HG02798 (cell line): Measurements from ENCODE around the gene EEFSEC.

ENCODE experiments used
- ATAC-seq: cut with Tn5 transposase; IDR thresholded peaks from one replicate; pipeline ENCODE4 v1.9.1; 2021; ENCODE audit warnings: mild to moderate bottlenecking; ENCODE audit not compliant: unreplicated experiment, poor library complexity

EEFSEC gene

GRCh38 chr3:128238184-128238489 is 84.9 kb downstream of the EEFSEC start:
- no peak for ATAC-seq

- no peak for ATAC-seq
Measured at GRCh38 chr3:128239304-128239703, 86.0 kb downstream of the EEFSEC start.

DNA sequence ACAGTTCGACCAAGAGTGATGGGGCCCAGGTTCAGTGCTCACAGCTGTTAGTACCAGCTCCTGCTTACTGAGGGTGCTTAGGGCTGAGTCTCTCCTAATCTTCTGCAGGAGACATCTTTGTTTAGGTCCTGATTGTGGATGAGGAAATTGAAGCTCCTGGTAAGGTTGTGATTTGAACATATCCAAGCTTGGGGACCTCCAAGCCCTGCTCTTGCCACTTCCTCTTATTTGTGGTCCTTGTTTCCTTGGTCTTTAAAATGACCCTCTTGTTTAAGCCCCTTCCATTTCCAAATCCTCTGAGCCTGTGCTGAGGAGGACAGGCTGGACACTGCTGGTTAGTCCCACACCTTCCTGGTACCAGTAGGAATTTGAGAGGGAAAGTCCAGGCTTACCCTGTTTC is 87.0 kb downstream of the EEFSEC start:
- no peak for ATAC-seq

DNA sequence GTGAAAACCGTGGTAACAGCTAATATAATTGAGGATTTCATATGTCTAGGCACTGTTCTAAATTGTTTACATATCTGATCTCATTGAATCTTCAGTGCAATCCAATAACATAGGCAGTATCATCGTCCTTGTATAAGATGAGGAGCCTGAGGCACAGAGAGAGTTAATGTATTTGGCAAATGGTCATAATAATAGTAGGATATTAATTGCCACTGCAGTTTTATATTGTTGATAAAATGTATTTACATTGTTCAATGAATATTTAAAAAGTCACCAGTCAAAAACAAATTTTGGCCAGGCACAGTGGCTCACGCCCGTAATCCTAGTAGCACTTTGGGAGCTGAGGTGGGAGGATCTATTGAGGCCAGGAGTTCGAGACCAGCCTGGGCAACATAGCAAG is 88.5 kb downstream of the EEFSEC start:
- no peak for ATAC-seq

DNA sequence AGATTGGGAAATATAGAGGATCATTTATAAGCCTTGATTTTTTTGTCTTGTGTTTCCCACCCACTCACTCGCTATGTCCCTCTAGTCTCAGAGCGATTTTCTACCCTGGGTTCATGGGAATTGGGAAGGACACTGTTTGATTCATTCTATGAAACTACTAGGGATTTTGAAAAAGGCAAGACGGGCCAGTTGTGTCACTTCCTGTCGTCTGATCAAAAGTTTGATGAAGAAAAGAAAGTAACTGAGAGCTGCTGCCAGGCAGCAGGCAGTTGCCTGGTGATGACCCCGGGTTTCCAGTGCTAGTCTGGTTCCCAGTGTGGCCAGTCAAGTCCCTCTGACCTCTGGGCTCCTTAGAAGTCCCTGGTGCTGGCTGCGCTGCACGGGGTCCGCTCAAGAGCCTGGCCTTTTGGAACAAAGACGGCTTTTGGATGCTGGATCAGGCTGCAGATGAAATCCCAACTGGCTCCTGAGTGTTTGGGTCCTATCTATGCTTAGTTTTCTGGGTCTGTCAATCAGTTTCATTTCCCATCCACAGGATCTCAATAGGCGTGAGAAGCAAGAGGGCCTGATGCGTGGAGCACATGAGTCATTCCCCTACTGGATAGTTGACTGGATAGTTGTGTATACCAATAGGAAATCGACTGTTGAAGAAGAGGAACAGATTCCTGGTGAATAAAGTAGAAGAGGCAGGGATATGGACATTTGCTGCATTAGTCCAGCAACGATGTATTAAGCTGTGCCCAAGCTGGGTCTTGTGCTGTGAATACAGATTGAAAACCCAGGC is 89.7 kb downstream of the EEFSEC start:
- no peak for ATAC-seq

- ATAC-seq: no peak
Measured at GRCh38 chr3:128243602-128244504, 90.6 kb downstream of the EEFSEC start.

- no peak for ATAC-seq
Measured at GRCh38 chr3:128245460-128245859, 92.2 kb downstream of the EEFSEC start.

GRCh38 chr3:128247666-128248409 is 94.6 kb downstream of the EEFSEC start:
- ATAC-seq: no peak

DNA sequence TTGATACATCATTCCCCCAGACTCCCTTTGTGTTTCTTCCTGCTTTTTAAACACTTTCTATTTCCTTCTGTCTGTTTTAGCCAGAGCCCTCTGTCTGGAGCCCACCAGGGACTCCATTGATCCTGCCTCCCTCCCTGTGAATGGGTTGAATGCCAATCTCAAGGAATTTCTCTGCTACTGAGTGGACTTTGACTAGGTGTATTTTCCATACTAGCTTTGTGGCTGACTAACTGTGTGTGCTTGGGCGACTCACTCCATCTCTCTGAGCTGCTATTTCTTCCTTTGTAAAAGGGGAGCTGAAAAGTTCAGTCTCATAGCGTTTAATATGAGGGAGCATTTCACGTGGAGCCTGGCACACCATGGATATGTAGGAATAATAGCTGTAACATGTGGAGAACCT is 98.8 kb downstream of the EEFSEC start:
- ATAC-seq: no peak

DNA sequence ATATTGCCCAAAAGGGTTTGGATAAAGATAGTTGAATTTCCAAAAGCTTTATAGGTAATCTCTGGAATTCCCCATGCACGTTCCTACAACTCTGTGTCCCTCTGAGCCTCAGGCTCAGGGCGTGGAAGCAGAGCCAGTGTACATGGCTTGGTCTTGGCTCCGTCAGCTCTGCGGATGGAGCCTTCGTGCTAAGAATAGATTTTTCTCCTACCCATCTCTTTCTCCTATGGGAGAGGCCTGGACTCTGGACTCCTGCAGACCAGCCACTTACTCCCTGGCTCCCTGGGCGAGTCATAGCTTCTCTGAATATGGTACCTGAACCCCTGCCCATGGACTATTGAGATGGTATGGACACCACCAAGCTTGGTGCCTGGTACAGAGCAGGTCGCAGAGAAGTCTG is 99.9 kb downstream of the EEFSEC start:
- no peak for ATAC-seq

DNA sequence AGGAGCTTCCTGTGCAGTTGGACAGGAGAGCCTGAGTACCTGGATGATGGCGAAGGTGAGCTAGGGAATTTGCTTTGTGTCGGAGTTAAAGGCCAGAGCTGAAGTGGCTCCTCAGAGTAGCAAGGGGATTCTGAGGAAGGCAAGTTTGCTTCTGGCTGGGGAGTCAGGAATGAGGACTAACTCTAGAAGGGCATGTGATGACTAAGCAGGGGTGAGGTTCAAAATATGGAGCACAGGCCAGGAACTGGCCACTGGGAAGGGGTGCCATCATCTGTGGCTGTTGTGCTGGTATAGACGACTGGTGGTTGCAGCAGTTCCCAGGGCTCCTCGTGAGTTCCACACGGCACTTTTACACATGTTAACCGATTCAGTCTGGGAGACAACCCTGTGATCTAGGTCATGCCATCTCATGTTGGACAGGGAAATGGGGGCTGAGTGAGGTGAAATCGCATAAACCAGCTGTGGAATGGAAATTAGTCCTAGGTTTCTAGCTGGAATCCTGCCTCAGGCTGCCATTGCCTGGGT is 100.8 kb downstream of the EEFSEC start:
- ATAC-seq: no peak

GRCh38 chr3:128254967-128255366 is 101.7 kb downstream of the EEFSEC start:
- no peak for ATAC-seq

- no peak for ATAC-seq
Measured at GRCh38 chr3:128256131-128256530, 102.8 kb downstream of the EEFSEC start.

- ATAC-seq: no peak
Measured at GRCh38 chr3:128257632-128258031, 104.4 kb downstream of the EEFSEC start.

GRCh38 chr3:128260275-128260674 is 107.0 kb downstream of the EEFSEC start:
- no peak for ATAC-seq

DNA sequence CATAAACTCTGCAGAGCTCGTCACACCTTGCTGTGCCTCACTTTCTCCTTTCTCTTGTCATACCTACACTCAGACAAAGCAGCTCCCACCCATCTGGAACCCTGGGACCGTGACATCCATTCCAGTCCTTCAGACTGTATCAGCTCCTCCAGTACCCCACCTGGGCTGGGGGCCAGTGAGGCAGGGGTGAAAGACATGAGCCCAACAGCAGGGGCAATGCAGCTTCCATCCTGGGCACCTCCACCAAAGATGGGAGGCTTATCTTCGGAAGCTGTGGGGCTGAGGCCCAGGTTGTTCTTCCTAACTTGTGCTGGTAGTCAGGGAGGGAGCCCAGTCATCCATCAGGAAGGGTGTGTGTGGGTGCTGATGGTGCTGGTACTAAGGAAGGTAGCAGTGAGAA is 109.2 kb downstream of the EEFSEC start:
- no peak for ATAC-seq

DNA sequence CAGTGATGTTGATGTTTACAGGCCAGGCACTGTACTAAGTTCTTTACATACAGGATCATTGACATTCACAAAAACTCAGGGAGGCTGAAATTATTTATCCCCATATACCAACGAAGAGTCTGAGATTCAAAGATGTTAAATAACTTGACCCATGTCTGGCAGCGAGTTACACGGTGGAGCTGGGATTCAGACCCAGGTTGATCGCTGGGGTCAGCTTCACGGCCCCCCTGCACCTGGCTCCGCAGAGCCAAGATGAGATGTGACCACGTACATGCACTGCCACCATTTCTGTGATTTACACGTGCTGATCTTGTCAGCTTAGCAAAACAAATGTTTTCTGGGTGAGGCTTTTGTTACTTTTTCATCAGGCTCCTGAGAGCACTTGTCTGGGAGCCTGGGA is 109.8 kb downstream of the EEFSEC start:
- no peak for ATAC-seq

DNA sequence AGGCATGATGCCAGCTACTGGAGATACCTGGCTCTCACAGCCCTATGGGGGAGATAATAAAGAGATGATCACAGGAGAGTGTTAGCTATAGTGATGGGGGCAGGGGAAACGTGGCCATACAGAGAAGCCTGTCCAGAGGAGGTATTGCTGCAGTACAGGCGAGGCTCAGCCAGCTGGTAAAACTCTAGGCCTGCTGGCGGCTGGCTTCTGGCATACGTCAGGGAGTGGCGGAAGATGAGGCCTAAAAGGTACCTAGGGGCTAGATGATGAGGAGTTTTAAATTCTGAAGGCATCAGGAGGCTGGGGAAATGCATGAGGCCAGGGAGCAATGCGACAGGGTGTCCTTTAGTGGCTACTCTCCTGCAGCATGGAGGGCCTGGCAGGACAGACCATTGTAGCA is 110.7 kb downstream of the EEFSEC start:
- ATAC-seq: no peak

- ATAC-seq: no peak
Measured at GRCh38 chr3:128266453-128266852, 113.2 kb downstream of the EEFSEC start.

DNA sequence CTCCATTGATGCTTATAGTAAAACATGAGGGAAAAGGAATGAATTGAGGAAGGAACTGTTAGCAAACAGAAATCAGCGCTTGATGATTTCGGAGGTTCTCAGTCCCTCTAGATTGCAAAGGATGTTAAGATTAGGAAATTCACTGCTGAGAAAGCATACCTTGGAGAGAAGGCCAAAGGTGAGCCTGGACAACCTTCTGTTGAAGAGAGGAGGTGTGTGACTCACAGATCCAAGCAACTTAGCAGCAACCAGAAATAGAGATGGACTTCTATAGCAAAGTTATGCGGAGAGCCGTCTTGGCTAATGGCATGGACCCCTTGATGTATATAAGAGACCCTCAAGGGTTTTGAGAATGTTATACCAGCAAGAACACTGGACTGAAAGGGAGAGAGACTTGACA is 114.3 kb downstream of the EEFSEC start:
- ATAC-seq: no peak
